PFSK-1 (cell line): ENCODE data around the gene C1QTNF12.

Source experiments
- FOXP2 ChIP-seq: optimal IDR thresholded peaks from 2 replicates; pipeline ENCODE3; 2011; ENCODE audit warnings: borderline replicate concordance, control low read depth, inconsistent platforms; ENCODE audit not compliant: insufficient read depth; ENCODE audit errors: extremely low read length, extremely low read depth
- POLR2AphosphoS5 ChIP-seq: IDR thresholded peaks from 2 replicates; pipeline ENCODE4 v1.6.1; 2012; ENCODE audit warnings: low read depth, mild to moderate bottlenecking, control low read depth, low read length, moderate library complexity
- REST ChIP-seq, 2 experiments: IDR thresholded peaks; 2 replicates each; pipeline versions ENCODE4 v1.6.1 to v1.8.0; 2011 to 2012; ENCODE audit warnings: low read depth in 2 of 2, low read length in 2 of 2, control low read depth in 1 of 2, inconsistent platforms in 1 of 2, mild to moderate bottlenecking in 1 of 2, moderate library complexity in 1 of 2; ENCODE audit not compliant: insufficient read depth in 1 of 2
- TAF1 ChIP-seq: IDR thresholded peaks from 2 replicates; pipeline ENCODE4 v1.6.1; 2012; ENCODE audit warnings: low read length, control low read depth, borderline replicate concordance; ENCODE audit not compliant: insufficient read depth

- TF ChIP-seq POLR2AphosphoS5 = no peak
- no peak for TF ChIP-seq FOXP2
- no peak for TF ChIP-seq REST (IDR thresholded peaks at IDR 0.05; ENCODE audit: insufficient read depth in 1 of 2, low read depth in 2 of 2, low read length in 2 of 2)
- TF ChIP-seq TAF1 = no peak
These were observed 24.3 kb upstream of the C1QTNF12 start for GRCh38 chr1:1270813-1271212.
